Brain pericyte (primary cell): Measurements from ENCODE around the gene IL13RA2.

Experiments
- DNase-seq: peaks from one replicate; pipeline ENCODE4 v3.0.0-alpha.2; 2012; ENCODE audit warnings: low read depth, low spot score

Gene IL13RA2, protein sequence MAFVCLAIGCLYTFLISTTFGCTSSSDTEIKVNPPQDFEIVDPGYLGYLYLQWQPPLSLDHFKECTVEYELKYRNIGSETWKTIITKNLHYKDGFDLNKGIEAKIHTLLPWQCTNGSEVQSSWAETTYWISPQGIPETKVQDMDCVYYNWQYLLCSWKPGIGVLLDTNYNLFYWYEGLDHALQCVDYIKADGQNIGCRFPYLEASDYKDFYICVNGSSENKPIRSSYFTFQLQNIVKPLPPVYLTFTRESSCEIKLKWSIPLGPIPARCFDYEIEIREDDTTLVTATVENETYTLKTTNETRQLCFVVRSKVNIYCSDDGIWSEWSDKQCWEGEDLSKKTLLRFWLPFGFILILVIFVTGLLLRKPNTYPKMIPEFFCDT

DNA sequence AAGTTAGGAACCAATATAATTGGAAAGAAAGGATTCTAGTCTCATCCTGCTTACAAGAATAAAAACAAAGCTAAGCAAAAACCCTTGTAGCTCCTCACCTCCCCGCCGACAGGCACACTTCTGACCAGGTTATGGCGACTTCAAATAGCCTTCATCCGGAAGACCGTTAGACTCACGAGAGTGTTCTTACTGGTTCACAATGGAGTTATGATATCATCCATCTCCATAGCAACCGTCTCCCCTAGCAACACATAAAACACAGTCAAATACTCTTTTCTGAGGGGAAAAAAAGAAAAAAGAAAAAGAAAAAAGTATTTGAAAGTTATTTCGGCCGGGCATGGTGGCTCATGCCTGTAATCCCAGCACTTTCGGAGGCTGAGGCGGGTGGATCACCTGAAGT lies at the start of gene IL13RA2:
TSS of gene IL13RA2 (minus strand) at position 162 of the 400 bp plus-strand sequence. CDS start 347 bp downstream, outside the sequence.
- no peak for DNase-seq

DNA sequence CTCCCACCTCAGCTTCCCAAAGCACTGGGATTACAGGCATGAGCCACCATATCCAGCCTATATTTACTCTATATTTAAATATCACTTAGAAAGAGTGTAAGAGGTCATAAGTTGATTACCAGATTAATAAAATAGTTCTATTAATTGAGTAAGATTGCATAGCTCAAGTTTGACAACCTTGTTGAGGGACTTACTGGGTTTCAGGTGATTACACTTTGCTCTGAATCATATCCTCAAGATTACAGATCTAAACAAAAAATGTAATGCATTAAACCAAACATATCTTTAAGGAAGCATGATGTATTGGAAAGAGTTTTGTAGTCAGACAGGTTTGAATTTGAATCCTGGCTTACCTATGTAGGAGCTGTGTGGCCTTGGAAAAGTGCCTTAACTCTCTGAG lies 47.9 kb upstream of the IL13RA2 start:
- DNase-seq: no peak

GRCh38 chrX:115060013-115060412 lies 42.6 kb upstream of the IL13RA2 start:
- no peak for DNase-seq

- no peak for DNase-seq
Observed at GRCh38 chrX:115058276-115058675, 40.9 kb upstream of the IL13RA2 start.

- no peak for DNase-seq
Observed at GRCh38 chrX:115054876-115055275, 37.5 kb upstream of the IL13RA2 start.

- DNase-seq: no peak
Observed at GRCh38 chrX:115053223-115053622, 35.8 kb upstream of the IL13RA2 start.

DNA sequence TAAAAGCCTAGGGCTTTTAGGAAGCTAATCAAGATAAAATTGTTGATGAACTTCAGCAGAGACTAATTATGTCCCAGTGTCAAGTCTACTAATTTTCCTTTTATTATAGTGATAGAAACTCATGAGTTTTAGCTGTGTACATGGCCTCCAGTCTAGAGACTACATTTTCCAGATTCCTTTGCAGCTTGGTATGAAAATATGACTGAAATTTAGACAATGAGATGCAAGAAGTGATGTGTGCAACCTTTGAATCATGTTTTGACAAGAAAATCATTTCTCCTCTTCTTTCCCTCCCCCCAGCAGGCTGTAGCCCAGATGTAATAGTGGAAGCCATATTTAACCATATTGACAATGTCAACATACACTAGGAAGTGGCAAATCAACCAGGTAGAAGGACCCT lies 30.3 kb upstream of the IL13RA2 start:
- no peak for DNase-seq

- no peak for DNase-seq
Observed at GRCh38 chrX:115047181-115047580, 29.8 kb upstream of the IL13RA2 start.

DNA sequence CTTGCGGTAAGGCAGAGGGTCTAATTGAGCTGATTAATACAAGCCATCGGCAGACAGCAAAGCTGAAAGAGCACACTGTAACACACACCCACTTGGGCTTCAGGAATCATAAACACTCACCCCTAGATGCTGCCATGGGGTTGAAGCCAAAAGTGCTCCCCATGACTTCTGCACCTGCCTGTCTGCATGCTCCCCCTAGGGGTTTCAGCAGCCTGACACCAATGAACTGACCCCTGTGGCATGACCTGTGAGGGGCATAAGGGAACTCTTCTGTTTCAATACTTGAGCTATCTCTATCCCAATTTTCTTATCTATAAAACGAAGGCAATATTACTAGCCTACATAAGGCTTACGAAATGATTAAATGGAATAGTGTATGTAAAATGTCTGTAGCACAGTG lies 23.0 kb upstream of the IL13RA2 start:
- no peak for DNase-seq

DNA sequence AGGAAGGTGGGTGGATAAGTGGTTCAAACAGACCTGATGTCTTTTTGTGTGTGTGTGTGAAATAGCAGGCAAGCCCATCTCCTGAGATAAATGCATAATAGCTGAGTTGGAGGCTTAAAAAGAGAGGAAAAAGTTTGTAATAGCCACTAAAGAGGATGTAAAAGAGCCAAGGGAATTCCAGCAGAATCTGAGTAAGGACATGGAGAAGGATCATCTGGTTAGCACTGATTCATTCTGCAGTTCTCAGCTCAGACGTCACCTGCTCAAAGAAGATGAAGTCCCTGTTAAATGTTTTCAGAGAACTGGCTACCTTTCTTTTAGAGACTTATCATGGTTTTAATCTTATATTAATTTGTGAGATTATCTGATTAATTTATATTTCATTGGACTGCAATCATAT lies 21.0 kb upstream of the IL13RA2 start:
- no peak for DNase-seq

GRCh38 chrX:115036029-115036428 lies 18.6 kb upstream of the IL13RA2 start:
- DNase-seq: no peak

DNA sequence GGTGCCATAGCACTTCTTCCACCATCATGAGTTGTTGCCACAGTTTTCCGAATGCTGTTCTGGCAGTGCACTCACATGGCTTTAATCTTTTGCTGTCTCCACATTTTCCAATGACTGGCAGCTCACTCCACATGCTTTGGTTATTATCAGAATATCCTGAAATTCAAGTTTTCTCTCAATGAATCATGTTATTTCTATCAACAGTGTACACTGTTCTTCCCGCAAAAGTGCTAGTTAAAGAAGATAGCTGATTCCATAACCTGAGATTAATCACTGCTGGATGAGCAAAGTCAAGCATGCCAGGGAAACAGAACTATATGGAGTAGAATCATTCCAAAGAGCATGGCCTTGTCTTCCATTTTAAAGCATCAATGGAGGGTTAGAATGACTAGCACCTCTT lies 14.6 kb upstream of the IL13RA2 start:
- no peak for DNase-seq

DNA sequence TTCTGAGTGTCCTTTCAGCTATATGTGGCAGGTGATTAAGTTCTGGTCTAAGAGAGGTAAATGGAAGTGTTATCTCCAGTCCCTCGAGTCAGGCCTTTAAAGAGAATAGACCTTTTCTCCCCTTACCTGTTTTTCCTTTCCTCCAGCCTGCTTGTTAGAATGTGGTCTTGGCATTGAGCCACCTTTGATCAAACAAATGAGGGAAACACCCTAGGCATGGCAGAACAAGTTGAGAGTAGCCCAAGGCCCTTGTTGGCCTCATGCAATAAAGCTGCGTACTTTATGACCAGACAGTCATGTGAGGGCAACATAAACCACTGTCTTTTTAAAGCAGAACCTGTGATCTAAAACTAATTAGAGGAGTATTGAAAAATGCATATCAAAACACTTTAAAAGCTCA lies 13.2 kb upstream of the IL13RA2 start:
- DNase-seq: no peak

GRCh38 chrX:115029869-115030570 lies 12.6 kb upstream of the IL13RA2 start:
- no peak for DNase-seq

DNA sequence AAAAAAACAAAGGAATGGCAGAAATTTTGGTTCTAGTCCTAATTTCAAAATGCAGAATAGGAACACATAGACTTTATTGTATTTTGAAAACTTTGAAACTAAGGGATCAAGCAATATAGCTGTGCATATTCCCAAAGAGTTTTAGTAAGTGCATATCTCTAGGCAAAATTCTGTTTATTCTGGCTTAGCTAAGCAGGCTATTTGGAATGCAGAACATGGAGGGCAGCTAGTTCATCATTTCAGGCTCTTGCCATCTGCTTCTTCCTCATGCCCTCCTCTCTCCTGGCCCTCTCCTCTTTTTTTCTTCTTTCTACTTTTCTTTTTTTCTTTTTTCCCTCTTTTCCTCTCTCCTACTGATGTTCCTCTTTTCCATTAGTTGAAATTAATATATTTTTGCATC lies 12.0 kb upstream of the IL13RA2 start:
- DNase-seq: no peak

- no peak for DNase-seq
Observed at GRCh38 chrX:115023811-115024210, 6.4 kb upstream of the IL13RA2 start.

DNA sequence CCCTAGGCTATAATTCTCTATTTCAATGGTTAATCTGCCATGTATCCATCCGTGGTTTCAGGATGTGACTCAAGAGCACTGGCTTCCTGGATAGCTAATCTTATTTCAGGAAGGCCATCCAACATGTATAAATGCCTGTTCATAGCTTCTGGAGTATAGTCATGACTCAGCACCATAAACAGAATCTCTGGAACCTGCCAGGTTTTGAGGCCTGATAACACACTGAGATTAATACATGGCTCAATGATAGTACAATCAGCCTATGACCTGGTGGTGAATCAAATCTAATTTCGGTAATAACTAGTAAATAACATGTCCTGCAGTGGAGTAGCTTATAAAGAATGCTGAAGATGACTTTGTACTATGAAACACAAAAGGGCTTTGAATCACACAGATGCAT lies 5.7 kb upstream of the IL13RA2 start:
- DNase-seq: no peak

DNA sequence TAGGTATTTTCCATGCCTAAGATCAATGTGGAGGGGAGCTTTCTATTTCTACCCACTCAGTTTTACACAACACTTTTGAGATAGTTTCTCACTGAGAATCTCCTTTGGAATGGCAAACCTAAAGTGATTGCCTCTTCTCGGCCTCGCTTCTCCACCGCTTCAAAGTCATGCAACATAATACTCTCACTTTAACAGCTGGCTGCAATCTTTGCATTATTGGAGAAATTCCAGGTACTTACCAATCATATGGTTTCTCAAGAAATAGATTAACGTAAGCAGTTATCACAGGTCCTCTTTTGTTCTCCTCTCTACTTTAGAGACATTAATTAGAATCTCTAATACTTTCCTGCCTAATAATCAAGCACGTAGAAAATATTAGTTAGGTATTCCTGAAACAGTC lies 3.7 kb upstream of the IL13RA2 start:
- no peak for DNase-seq

DNA sequence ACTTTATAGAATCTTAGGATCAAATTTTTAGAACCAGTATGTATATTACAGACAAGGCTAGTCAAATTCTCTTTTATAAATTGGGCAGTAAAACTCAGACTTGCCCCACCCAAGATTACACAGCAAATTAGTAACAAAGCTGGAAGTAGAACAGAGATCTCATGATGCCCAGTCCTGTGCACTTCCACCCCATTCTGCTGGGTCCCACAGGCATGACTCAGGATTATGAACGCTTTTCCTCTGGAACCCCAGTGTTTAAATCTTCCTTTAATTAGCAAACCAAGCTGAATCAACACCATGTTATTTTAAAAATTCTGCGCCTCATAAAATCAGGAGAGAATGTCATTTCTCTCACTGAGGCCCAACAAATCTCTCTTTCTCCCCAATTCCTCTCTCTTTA lies 1.5 kb upstream of the IL13RA2 start:
- no peak for DNase-seq

- no peak for DNase-seq
Observed at GRCh38 chrX:115018040-115018647, 728 bp upstream of the IL13RA2 start.

DNA sequence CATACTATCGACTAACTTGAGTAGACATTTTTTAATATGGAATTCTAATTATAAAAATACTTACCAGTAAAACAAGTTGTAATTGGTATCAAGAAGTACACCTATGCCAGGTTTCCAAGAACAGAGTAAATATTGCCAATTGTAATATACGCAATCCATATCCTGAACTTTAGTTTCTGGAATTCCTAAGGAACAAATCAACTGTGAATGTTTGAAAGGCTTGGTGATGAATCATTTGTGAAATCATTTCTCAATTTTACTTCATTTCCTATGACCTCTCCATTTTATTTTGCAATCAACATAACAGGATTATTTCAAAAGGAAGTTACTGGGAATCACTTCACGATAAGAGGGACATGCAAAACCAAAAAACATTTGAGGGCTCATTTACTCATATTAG lies 3.7 kb downstream of the IL13RA2 start:
- DNase-seq: no peak

DNA sequence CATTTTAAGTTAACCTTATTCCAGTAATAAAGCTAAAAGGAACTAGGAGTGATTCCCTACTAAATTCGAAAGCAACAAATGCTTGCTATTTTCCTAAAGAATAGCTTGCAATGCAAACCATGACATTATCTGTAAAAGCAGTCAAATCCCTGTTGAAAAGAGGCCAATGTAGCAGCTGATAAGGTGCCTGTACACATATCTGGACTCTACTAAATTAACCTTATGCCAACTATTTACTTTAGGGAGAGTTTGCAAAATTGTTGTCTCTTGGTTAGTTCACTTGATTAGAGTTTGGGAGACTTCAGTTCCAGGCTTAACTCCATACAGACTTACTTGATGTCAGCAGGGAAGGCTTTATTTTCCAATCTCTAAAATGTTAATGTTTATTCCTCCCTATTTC lies 6.0 kb downstream of the IL13RA2 start:
- no peak for DNase-seq

- no peak for DNase-seq
Observed at GRCh38 chrX:114999906-115000305, 17.5 kb downstream of the IL13RA2 start.
